GM19240 (cell line): ENCODE data around the gene NEGR1.

Source experiments
- DNase-seq: peaks from one replicate; pipeline ENCODE4 v3.0.0; 2011; ENCODE audit warnings: low spot score; ENCODE audit not compliant: insufficient read length

NEGR1 gene

GRCh38 chr1:71785450-71785849 is 496.9 kb downstream of the NEGR1 start:
- no peak for DNase-seq

- no peak for DNase-seq
Measured at GRCh38 chr1:71785000-71785399, 497.3 kb downstream of the NEGR1 start.

GRCh38 chr1:71784241-71784640 is 498.1 kb downstream of the NEGR1 start:
- DNase-seq = no peak

- no peak for DNase-seq
Measured at GRCh38 chr1:71783071-71783470, 499.3 kb downstream of the NEGR1 start.

- no peak for DNase-seq
Measured at GRCh38 chr1:71781450-71781849, 500.9 kb downstream of the NEGR1 start.

GRCh38 chr1:71780681-71781080 is 501.7 kb downstream of the NEGR1 start:
- no peak for DNase-seq

- DNase-seq = no peak
Measured at GRCh38 chr1:71778940-71779339, 503.4 kb downstream of the NEGR1 start.

GRCh38 chr1:71777094-71777493 is 505.2 kb downstream of the NEGR1 start:
- no peak for DNase-seq

GRCh38 chr1:71774705-71775104 is 507.6 kb downstream of the NEGR1 start:
- DNase-seq = no peak

GRCh38 chr1:71770121-71770520 is 512.2 kb downstream of the NEGR1 start:
- no peak for DNase-seq

GRCh38 chr1:71766748-71767147 is 515.6 kb downstream of the NEGR1 start:
- DNase-seq = no peak

GRCh38 chr1:71762514-71763255 is 519.7 kb downstream of the NEGR1 start:
- DNase-seq = no peak

- no peak for DNase-seq
Measured at GRCh38 chr1:71755441-71755840, 526.9 kb downstream of the NEGR1 start.

GRCh38 chr1:71753746-71754145 is 528.6 kb downstream of the NEGR1 start:
- DNase-seq = no peak

- DNase-seq = no peak
Measured at GRCh38 chr1:71745326-71745725, 537.0 kb downstream of the NEGR1 start.

- DNase-seq = no peak
Measured at GRCh38 chr1:71743862-71744261, 538.5 kb downstream of the NEGR1 start.

GRCh38 chr1:71738910-71739309 is 543.4 kb downstream of the NEGR1 start:
- DNase-seq = no peak

- DNase-seq = no peak
Measured at GRCh38 chr1:71738256-71738655, 544.1 kb downstream of the NEGR1 start.

GRCh38 chr1:71737768-71738167 is 544.6 kb downstream of the NEGR1 start:
- no peak for DNase-seq

GRCh38 chr1:71733121-71733520 is 549.2 kb downstream of the NEGR1 start:
- no peak for DNase-seq

- DNase-seq = no peak
Measured at GRCh38 chr1:71721532-71721931, 560.8 kb downstream of the NEGR1 start.

- DNase-seq = no peak
Measured at GRCh38 chr1:71719330-71719729, 563.0 kb downstream of the NEGR1 start.

- DNase-seq = no peak
Measured at GRCh38 chr1:71717186-71717585, 565.2 kb downstream of the NEGR1 start.

- DNase-seq = no peak
Measured at GRCh38 chr1:71711456-71711855, 570.9 kb downstream of the NEGR1 start.
